CD4-positive, alpha-beta T cell treated with Interleukin-10 for 1 hour (primary cell): ENCODE data around the gene LRRC70.
"Not testable (repeated sequence)": the region's sequence is repeated elsewhere in the genome, so short reads cannot be mapped to it uniquely, and the experiment has no call there.

Experiments
- DNase-seq: peaks from one replicate; pipeline ENCODE4 v3.0.0-alpha.2; 2020

LRRC70 gene

DNA sequence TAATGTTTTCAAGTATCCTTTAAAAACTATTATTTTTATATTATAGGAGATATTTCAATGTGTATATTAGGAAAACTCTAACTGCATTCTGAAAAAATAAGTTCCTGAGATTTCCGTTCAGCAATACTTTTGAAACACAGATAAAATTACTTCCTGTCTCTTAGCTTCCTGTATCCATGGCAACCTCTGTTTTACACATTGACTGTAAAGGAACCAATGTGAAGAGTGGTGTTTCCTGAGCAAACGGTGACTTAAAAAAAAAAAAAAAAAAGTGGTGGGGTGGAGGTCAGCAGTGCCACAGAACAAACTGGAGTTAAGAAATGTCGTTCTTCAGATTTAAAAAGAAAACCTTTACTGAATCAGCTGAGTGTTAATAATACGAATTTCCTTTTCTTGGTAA lies at the start of gene LRRC70:
TSS of gene LRRC70 (plus strand) at position 280 of the 400 bp plus-strand sequence. CDS start 620 bp downstream, outside the sequence.
- DNase-seq: peak; percentile 86

- DNase-seq: no peak
These were observed 45.0 kb upstream of the LRRC70 start for GRCh38 chr5:62533597-62533996.

DNA sequence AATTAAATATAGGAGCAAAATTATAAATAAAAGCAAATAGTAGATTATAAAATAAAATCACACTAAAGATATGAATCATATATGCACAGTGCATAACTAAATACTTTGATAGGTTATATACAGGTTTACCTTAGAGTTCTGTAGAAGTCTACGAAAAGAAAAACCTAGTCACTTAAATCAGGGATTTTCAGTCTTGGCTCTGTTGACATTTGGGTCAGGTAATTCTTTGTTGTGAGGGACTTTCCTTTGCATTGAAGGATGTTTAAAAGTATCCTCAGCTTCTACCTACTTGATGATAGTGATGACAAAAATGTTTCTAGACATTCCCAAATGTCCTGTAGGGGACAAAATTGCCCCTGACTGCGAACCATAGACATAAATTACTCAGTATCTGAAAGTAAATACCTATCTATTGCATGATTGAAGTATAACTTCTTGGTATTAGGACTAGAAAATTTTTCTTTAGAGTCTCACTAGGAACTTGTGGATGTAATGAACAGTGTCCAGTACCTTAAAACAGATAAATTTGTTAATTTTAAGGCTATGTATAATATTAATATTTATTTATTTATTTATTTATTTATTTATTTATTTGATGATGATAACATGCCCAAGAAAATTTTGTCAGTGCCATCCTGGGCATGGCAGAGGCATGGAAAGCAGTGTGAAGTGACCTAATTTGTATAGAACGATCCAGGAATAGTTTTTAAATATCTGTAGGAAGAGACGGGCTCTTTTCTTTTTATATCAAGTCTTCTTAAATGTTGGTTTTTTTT lies 44.0 kb upstream of the LRRC70 start:
- DNase-seq: no peak

DNA sequence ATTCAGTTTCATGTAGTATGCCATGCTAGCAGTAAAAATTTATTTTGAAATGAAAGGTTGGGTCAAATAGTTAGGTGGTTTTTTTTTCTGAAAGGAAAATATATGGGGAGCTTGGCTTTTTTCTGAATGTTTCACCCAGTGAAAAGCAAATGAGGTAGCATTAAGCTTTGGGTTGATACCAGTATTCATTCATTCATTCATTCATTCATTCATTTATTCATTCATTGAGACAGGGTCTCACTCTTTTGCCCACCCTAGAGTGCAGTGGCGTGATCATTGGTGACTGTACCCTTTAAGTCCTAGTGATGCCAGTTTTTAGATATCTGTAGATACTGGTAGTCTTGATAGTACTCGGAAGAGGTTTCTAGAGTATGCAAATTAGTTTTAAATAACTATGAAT lies 42.4 kb upstream of the LRRC70 start:
- DNase-seq: no peak

DNA sequence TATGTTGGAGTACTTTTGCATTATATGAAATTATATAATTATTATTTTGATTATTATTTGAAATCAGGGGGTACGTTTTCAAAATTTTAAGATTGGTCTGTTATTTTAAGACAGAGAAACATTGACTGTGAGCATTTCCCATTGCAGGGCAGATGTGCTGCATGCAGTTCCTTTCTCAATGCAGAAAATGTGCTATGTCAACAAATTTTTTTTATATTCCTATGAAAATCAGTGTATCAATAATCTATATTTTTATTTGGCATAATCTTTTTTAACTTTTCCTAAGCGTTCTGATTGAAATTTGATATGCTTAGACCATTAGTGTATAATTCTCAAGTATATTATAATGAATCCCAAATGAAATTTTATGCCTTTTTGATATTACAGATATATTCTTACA lies 41.8 kb upstream of the LRRC70 start:
- DNase-seq: no peak

DNA sequence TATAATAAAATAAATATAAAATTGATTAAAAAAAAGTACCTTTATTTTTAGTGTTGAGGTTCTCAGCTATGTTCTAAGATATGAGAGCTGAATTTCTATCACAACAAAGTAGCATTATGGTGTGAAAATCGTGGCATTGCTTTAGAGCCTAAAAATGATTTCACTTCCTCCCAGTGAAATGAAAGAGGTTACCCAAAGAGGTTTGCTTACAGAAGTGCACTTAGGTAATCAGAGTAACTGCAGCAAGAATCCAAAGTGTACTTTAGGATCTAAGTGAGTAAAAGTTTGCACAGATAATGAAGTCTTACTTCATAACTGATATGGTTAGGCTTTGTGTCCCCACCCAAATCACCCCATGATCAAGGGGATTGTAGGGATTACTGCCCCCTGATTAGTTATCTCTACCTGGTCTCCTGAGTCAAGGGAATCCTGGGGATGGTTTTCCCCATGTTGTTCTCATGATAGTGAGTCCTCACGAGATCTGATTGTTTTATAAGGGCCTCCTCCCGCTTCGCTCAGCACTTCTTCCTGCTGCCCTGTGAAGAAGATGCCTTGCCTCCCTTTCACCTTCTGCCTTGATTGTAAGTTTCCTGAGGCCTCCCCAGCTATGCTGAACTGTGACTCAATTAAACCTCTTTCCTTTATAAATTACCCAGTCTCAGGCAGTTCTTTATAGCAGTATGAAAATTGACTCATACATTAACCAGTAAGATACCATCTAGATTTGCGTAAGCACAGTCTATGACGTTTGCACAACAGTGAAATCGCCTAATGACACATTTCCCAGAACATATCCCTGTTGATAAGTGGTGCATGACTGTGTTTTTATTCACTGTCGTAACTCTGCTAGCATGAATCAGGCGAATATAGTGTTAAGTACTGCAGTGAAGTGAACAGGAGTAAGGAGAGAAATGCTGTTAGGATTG lies 40.3 kb upstream of the LRRC70 start:
- no peak for DNase-seq

- no peak for DNase-seq
These were observed 35.9 kb upstream of the LRRC70 start for GRCh38 chr5:62542720-62543119.

DNA sequence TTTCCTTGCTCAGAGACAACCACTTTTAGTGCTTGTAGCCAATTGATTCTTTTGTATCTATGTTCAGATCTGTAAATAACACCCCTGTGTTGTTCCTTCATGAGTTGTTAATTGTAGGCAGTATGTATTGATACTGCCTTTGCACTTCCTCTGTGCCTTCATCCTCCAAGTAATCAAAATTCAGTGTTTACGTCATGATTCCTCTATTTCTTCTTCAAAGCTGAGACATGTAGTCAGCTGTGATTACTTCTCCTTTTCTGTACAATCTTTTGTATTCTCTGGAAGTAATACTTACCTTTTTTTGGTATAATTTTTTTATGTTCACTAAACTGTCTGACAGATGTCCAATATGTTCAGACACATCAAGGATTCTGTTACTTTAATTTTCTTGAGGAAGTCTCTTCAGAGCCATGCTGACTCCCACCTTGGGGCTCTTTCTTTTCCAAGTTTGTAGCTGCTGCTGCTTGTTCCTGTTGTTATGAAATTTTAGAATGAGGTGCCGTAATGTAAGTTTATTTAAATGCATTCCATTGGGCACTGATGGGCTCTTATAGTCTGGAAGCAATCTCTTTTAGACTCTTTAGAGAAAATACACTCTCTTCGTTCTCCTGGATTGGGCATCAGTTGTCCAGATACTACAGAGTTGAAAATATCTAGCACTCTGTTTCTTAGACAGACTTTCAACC lies 30.5 kb upstream of the LRRC70 start:
- DNase-seq: no peak

DNA sequence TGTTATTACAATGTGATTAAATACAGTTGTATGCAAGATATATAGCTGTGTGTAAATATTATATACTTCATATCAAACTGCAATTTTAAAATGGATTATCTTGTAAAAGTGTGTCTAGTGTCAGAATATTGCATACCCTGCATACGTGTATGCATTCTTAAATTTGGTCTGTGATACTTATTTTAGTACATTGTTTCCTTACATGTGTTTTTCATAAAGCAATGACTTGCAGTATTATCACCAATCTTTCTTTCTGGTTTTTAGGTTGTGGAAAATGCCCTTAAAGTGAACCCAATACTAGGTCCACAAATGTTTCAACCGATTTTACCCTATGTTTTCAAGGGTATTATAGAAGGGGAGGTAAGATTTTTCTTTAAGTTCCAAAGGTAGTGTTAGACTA lies 28.5 kb upstream of the LRRC70 start:
- no peak for DNase-seq

DNA sequence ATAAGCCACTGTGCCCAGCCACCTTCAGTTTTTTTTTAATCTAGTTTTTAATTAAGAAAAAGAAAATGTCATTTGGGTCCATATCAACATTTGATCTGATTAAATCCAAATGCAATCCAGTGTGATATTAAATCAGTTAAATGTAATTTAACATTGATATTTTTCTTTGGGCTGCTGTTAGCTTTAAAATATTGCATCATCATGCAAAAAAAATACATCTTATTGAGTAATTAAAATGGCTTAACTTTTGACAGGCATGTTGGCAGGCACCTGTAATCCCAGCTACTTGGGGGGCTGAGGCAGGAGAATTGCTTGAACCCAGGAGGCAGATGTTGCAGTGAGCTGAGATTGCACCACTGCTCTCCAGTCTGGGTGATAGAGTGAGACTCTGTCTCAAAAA lies 22.7 kb upstream of the LRRC70 start:
- DNase-seq: no peak

DNA sequence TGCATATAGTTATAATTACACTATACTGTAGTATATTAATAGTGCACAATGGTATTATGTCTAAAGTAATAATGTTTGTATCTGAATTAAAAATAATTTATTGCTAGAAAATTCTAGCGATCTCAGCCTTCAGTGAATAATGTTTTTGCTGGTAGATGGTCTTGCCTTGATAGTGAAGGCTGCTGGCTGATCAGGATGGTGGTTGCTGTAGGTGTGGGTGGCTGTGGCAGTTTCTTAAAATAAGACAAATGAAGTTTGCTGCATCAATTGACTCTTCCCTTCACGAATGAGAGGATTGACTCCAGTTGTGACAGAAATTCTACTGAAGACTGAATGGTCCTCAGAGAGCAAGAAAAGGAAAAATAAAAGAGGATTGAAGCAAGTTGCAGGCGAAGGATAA lies 19.7 kb upstream of the LRRC70 start:
- DNase-seq: no peak

GRCh38 chr5:62560786-62561185 lies 17.8 kb upstream of the LRRC70 start:
- DNase-seq: no peak

DNA sequence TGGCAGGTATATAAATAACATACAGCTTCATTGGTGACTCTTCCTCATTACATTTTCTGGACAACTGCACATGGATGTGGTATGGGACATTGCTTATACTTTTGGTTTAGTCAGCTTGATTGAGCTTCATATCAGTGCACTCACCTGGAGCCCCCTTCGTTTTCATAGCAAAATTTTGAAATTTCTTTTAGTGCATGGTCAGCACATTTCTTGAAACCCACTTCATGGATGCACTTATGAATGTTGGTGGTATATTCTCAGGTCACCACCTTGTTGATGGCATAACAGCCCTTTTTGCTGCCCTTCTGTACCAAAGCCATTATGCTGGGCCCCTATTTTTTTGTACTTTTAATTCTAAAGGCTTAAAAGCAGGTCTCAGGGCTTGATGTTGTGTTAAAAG lies 16.7 kb upstream of the LRRC70 start:
- no peak for DNase-seq

- no peak for DNase-seq
These were observed 15.8 kb upstream of the LRRC70 start for GRCh38 chr5:62562867-62563266.

DNA sequence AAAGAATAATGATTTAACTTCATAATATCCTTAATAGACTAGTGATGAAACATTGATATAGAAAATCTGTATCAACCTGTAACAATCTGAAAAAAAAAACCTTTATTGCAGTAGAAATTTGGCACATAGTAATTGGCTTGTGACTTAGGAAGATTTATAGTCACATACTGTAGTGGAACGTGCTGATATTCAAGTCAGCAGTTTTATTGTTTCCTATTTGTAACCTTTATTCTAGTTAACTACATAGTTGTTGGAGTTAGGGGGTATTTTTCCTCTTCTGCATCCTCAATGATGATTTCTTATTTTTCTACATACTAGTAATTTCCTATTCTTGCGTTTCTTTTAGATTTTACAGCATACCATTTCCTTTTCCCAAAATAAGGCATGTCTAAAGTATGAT lies 14.5 kb upstream of the LRRC70 start:
- DNase-seq: no peak

- DNase-seq: not testable (repeated sequence)
These were observed 12.9 kb upstream of the LRRC70 start for GRCh38 chr5:62565740-62566139.

- DNase-seq: no peak
These were observed 10.5 kb upstream of the LRRC70 start for GRCh38 chr5:62568143-62568542.

DNA sequence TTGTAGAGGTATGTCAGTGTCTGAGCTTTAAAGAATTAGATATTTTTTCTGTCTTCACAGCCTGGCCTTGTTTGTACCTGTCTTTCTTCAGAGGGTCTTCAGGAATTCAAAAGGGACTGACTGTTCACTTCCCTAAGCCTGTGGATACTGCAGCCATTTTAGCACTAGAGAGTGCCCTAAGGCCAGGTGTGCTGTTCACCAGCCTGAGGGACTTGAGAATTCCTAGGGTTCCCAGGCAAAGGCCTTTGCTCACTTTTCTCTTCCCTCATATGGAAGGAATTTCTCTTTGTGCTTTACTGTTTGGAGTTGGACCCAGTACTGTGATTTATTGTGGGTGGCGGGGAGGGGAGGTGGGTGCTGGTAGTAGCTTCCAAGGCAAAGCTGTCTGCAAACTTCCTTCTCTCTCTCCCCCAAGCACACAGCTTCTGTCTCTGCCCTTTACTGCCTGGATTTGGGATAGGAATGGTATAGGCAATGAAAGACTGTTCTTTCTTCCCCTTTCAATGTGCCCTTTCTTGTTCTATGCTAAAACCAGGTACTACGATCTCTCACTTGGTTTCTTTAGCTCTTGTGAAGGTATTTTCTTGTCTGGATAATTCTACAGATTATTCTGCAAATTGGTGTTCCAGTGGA lies 9.7 kb upstream of the LRRC70 start:
- DNase-seq: no peak

GRCh38 chr5:62569470-62569869 lies 9.1 kb upstream of the LRRC70 start:
- no peak for DNase-seq

DNA sequence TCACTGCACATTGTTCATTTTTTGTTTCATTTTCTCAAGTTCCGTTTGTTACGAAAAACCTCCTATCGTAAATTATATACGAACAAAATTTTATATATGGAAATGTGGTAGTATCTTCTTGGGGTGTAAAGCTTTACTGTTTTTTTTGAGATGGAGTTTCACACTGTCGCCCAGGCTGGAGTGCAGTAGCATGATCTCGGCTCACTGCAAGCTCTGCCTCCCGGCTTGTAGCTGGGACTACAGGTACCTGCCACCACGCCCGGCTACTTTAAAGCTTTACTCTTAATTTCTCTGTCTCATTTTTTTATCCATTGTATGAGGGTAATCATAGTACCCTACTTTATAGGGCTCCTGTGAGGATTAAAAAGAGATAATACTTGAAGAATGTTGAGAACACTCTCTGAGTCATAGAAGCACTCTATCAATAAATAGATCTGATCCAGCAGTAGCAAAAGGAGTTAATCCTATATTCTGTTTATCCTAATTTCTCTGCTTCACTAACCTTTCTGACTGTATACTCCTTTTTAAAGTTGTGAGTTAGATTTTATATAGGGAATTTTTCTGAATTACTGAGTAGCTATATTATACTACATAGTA lies 5.6 kb upstream of the LRRC70 start:
- DNase-seq: no peak

DNA sequence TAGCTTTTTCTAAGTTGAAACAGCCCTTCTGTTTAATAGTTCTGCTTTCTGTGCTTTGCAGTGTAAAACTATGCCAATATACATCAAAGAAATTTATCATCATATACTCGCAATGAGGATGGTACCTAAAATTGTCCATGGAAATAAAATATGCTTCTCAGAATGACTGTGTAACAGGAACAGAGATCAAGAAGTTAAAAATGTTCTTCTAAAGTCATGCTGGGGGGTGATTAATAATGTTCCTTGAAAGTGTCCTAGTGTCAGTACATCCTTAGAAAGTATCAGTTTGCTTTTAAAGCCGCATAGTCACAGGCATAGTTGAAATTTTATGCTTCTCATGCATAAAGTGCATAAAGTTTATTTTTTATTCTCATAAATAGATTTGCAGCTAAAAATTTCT lies 4.0 kb upstream of the LRRC70 start:
- DNase-seq: no peak

GRCh38 chr5:62575066-62575465 lies 3.6 kb upstream of the LRRC70 start:
- no peak for DNase-seq

- no peak for DNase-seq
These were observed 3.1 kb upstream of the LRRC70 start for GRCh38 chr5:62575489-62575888.
